ENCODE measurements around the gene ATAD3B. TPM values are rescaled to one million over a fixed set of nuclear protein-coding genes. Genes with fewer than 3 reads are reported as not detected.

ATAD3B gene
- total and polyA plus RNA-seq, 2 of the 13 experiments (the other 11 are each of a cell fraction or from before 2014, with no cell fraction given) = 9.6 to 31.1 TPM

- TF ChIP-seq RBFOX2 (IDR thresholded peaks at IDR 0.05; ENCODE audit: low read depth, low read length) = peak; percentile 96
- TF ChIP-seq ZNF557 (CRISPR knock-in tag; IDR thresholded peaks at IDR 0.05) = no peak
- peak; percentile 70; the same call in 1 of the 2 replicates for TF ChIP-seq ZNF558 (CRISPR knock-in tag; IDR thresholded peaks at IDR 0.05; ENCODE audit: borderline replicate concordance)
- no peak for TF ChIP-seq ZC3H4 (CRISPR knock-in tag; IDR thresholded peaks at IDR 0.05; ENCODE audit: borderline replicate concordance)
- TF ChIP-seq, protein P1, sequence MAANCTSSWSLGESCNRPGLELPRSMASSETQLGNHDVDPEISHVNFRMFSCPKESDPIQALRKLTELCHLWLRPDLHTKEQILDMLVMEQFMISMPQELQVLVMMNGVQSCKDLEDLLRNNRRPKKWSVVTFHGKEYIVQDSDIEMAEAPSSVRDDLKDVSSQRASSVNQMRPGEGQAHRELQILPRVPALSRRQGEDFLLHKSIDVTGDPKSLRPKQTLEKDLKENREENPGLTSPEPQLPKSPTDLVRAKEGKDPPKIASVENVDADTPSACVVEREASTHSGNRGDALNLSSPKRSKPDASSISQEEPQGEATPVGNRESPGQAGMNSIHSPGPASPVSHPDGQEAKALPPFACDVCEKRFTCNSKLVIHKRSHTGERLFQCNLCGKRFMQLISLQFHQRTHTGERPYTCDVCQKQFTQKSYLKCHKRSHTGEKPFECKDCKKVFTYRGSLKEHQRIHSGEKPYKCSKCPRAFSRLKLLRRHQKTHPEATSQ (CRISPR knock-in tag; IDR thresholded peaks at IDR 0.05; ENCODE audit: borderline replicate concordance) = no peak
- TF ChIP-seq FOXC1 (CRISPR knock-in tag; IDR thresholded peaks at IDR 0.05; ENCODE audit: borderline replicate concordance) = peak; percentile 14; the same call in 1 of the 2 replicates
- no peak for TF ChIP-seq ZNF768 (CRISPR knock-in tag; IDR thresholded peaks at IDR 0.05)
- TF ChIP-seq IKZF1 (IDR thresholded peaks at IDR 0.05) = no peak
- no peak for TF ChIP-seq ZNF20 (CRISPR knock-in tag; IDR thresholded peaks at IDR 0.05)
- TF ChIP-seq KDM6A (CRISPR knock-in tag; IDR thresholded peaks at IDR 0.05; ENCODE audit: low read depth) = no peak
- peak; percentile 65 for TF ChIP-seq DNMT1 (CRISPR knock-in tag; IDR thresholded peaks at IDR 0.05)
- TF ChIP-seq HOXA3 (CRISPR knock-in tag; IDR thresholded peaks at IDR 0.05) = peak; percentile 56
- TF ChIP-seq, protein P2, sequence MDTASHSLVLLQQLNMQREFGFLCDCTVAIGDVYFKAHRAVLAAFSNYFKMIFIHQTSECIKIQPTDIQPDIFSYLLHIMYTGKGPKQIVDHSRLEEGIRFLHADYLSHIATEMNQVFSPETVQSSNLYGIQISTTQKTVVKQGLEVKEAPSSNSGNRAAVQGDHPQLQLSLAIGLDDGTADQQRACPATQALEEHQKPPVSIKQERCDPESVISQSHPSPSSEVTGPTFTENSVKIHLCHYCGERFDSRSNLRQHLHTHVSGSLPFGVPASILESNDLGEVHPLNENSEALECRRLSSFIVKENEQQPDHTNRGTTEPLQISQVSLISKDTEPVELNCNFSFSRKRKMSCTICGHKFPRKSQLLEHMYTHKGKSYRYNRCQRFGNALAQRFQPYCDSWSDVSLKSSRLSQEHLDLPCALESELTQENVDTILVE (CRISPR knock-in tag; IDR thresholded peaks at IDR 0.05) = no peak
- TF ChIP-seq PAX8 (CRISPR knock-in tag; IDR thresholded peaks at IDR 0.05; ENCODE audit: borderline replicate concordance) = no peak
- no peak; a peak in 1 of 4 replicates for TF ChIP-seq POLR2A (IDR thresholded peaks at IDR 0.05; ENCODE audit: insufficient read depth in 1 of 2, low read depth in 2 of 2, low read length in 2 of 2)
- peak; percentile 71; the same call in 1 of the 2 replicates for TF ChIP-seq ZNF501 (CRISPR knock-in tag; IDR thresholded peaks at IDR 0.05)
- TF ChIP-seq CHD2 (IDR thresholded peaks at IDR 0.05; ENCODE audit: low read depth, low read length) = no peak
- TF ChIP-seq SAP130 (CRISPR knock-in tag; IDR thresholded peaks at IDR 0.05; ENCODE audit: low read depth) = peak; percentile 90
- no peak; the same call in 1 of the 2 replicates for TF ChIP-seq TGIF2 (CRISPR knock-in tag; IDR thresholded peaks at IDR 0.05)
- 0 out of 2 replicates have a peak, but pooled peaks have one; percentile 66 for TF ChIP-seq ZNF33B (CRISPR knock-in tag; IDR thresholded peaks at IDR 0.05)
- peak; percentile 83 for TF ChIP-seq ZNF274 (CRISPR knock-in tag; IDR thresholded peaks at IDR 0.05)
- peak; percentile 60; the same call in 1 of the 2 replicates for TF ChIP-seq YEATS4 (CRISPR knock-in tag; IDR thresholded peaks at IDR 0.05; ENCODE audit: borderline replicate concordance)
- no peak for TF ChIP-seq ATF4 (CRISPR knock-in tag; IDR thresholded peaks at IDR 0.05)
- TF ChIP-seq, protein P3, sequence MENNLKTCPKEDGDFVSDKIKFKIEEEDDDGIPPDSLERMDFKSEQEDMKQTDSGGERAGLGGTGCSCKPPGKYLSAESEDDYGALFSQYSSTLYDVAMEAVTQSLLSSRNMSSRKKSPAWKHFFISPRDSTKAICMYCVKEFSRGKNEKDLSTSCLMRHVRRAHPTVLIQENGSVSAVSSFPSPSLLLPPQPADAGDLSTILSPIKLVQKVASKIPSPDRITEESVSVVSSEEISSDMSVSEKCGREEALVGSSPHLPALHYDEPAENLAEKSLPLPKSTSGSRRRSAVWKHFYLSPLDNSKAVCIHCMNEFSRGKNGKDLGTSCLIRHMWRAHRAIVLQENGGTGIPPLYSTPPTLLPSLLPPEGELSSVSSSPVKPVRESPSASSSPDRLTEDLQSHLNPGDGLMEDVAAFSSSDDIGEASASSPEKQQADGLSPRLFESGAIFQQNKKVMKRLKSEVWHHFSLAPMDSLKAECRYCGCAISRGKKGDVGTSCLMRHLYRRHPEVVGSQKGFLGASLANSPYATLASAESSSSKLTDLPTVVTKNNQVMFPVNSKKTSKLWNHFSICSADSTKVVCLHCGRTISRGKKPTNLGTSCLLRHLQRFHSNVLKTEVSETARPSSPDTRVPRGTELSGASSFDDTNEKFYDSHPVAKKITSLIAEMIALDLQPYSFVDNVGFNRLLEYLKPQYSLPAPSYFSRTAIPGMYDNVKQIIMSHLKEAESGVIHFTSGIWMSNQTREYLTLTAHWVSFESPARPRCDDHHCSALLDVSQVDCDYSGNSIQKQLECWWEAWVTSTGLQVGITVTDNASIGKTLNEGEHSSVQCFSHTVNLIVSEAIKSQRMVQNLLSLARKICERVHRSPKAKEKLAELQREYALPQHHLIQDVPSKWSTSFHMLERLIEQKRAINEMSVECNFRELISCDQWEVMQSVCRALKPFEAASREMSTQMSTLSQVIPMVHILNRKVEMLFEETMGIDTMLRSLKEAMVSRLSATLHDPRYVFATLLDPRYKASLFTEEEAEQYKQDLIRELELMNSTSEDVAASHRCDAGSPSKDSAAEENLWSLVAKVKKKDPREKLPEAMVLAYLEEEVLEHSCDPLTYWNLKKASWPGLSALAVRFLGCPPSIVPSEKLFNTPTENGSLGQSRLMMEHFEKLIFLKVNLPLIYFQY (CRISPR knock-in tag; IDR thresholded peaks at IDR 0.05; ENCODE audit: borderline replicate concordance) = no peak
These were observed 36.3 kb upstream of the ATAD3B start, which contains the start of gene VWA1 (continued) for GRCh38 chr1:1435106-1435903.
